Keratinocyte (primary cell): ENCODE data around the gene CD300C.

Experiments used
- EZH2 ChIP-seq: IDR thresholded peaks from one replicate; pipeline ENCODE4 v1.6.1; 2012; ENCODE audit warnings: inconsistent platforms, mild to moderate bottlenecking, low read length, moderate library complexity
- TF ChIP-seq, protein P1 (sequence below), 3 experiments: IDR thresholded peaks in 1 of 3; conservative IDR thresholded peaks in 1 of 3; optimal IDR thresholded peaks in 1 of 3; 2 replicates in 2 of 3; 3 replicates in 1 of 3; pipeline versions ENCODE3 to v1.5.1; 2011; ENCODE audit warnings: low read length in 3 of 3, mild to moderate bottlenecking in 3 of 3, moderate library complexity in 2 of 3, control low read depth in 1 of 3, inconsistent platforms in 1 of 3; ENCODE audit not compliant: insufficient read depth in 2 of 3; ENCODE audit errors: extremely low read depth in 1 of 3

DNA sequence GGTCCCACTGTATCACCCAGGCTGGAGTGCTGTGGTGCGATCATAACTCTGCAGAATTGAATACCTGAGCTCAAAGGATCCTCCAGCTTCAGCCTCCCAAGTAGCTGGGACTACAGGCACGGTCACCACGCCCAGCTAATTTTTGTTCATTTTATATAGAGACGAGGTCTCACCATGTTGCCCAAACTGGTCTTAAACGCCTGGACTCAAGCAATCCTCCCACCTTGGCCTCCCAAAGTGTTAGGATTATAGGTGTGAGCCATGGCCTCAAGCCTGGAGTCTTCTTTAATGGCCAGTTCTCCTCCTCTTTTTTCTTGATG is 15.1 kb downstream of the CD300C start:
- TF ChIP-seq, protein P1, sequence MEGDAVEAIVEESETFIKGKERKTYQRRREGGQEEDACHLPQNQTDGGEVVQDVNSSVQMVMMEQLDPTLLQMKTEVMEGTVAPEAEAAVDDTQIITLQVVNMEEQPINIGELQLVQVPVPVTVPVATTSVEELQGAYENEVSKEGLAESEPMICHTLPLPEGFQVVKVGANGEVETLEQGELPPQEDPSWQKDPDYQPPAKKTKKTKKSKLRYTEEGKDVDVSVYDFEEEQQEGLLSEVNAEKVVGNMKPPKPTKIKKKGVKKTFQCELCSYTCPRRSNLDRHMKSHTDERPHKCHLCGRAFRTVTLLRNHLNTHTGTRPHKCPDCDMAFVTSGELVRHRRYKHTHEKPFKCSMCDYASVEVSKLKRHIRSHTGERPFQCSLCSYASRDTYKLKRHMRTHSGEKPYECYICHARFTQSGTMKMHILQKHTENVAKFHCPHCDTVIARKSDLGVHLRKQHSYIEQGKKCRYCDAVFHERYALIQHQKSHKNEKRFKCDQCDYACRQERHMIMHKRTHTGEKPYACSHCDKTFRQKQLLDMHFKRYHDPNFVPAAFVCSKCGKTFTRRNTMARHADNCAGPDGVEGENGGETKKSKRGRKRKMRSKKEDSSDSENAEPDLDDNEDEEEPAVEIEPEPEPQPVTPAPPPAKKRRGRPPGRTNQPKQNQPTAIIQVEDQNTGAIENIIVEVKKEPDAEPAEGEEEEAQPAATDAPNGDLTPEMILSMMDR (optimal IDR thresholded peaks at IDR 0.05 in 1 of 3, IDR thresholded peaks at IDR 0.05 in 1 of 3, conservative IDR thresholded peaks at IDR 0.05 in 1 of 3; ENCODE audit: extremely low read depth in 1 of 3, insufficient read depth in 2 of 3, low read length in 3 of 3): no peak
- no peak for TF ChIP-seq EZH2
